GM21723 (cell line): ENCODE measurements around the gene MPZL3.
A peak's percentile ranks its signal among the peaks of the same experiment; 100 is the strongest.

Source experiments
- ATAC-seq: cut with Tn5 transposase; IDR thresholded peaks from one replicate; pipeline ENCODE4 v1.9.1; 2021; ENCODE audit warnings: mild to moderate bottlenecking, moderate library complexity; ENCODE audit not compliant: unreplicated experiment

The MPZL3 gene, protein sequence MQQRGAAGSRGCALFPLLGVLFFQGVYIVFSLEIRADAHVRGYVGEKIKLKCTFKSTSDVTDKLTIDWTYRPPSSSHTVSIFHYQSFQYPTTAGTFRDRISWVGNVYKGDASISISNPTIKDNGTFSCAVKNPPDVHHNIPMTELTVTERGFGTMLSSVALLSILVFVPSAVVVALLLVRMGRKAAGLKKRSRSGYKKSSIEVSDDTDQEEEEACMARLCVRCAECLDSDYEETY

DNA sequence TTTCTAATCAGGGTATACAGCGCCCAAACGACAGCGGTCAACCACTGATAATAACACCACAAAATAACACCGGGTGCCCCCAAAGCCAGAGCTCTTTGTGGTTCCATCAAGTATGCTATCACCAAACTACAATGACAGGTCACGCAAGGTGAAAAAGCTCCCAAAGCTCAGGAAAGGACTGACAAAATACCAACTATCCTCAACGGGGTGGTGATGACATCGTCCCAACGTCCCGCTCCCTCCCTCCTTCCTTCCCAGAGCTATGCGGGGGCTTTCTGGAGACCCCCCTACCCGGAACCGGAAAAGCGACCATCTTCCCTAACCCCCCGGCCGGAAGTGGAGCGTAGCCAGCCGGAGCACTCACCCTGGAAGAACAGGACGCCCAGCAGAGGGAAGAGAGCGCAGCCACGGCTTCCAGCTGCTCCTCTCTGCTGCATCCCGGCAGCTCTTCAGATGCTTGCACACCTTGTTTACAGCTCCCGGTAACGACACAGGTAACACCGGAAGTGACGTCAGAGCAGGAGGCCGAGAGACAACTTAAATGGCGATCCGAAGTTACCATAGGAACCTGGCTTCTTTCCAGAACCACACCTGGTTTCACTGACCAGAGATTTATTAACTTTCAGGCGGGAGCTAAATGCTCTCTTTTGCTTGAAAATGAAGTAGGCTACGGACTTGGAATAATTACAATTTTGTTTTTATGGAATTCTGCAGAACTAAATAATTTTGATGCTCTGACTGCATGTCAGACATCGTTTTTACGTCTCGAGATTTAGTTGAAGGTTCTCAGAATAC, at the start of gene MPZL3:
Gene MPZL3, minus strand, starts transcription at position 508 of the 795 bp plus-strand sequence. Its CDS starts 71 bp downstream, at position 437.
- peak; percentile 77 for ATAC-seq

DNA sequence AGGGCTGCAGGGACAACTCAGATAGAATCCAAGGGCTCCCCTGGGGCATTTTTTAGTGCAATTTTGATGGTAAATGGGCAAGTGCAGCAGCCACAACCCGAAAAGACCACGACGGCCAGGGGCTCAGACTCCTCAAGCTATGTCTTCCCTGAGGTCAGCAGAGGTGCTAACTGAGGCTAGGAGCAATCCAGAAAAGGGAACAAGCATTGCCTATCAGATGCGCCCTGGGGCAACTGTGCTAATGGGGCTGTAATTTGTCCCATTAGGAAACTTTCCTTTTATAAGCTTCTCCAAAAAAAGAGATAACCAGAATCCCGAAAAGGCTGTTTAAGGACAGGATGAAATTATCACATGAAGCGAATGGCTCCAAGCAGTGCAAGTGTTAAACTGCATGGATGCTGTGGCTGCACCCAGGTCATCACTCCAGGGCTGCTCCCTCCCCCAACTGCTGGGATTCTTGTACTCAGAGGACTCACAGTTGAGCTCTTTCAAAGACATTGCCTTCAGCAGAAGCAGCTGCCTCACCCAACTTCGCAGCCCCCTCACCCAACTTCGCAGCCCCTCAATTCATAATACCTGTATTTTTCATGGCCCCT, 49.5 kb upstream of the MPZL3 start:
- no peak for ATAC-seq

DNA sequence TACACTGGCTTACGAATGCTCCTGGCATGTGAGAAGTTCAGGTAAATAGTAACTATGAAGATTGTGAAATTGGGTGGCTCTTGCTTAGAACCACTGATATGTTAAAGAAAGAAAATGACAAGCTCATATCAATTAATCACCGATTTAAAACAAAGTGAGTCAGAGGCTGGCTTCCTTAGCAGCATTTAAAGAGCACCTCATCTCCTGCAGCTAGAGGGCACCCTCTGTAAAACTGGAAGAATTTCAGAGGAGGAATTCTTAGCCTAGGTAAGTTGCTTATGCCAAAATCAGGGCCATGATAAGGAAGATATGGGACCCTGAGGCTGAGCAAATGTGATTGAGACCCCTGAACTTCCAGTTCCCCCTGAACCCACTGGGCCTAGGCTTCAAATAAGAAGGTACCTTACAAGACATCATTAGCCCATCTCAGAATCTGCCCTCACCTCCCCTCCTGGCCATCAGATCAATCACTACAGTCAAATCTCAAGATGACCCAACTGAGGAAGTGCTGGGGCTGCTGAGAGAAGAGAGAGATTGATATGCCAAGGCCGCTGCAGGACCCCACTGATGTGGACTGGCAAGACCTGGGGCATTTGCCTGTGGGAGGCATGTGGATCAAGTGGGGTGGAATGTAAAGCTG, 43.8 kb upstream of the MPZL3 start:
- ATAC-seq, result no peak

DNA sequence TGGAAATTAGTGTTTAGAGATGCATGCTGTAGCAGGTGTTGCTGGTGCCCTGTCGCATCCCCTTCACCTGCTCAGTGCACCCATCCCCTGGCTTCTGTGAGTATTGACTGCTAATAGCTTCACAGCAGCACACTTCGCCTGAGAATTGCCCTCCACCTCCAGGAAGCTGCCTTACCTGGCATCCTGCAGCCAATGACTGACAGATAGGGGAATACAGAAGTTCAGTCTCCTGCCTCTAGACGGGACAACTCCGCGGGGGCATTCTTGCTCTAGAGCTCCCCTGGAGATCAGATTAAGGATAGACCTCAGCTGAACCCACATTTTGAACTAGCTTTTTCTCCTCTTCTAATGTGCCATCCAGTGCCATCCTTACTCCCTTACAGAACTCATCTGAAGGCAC, 43.0 kb upstream of the MPZL3 start:
- ATAC-seq, result no peak

DNA sequence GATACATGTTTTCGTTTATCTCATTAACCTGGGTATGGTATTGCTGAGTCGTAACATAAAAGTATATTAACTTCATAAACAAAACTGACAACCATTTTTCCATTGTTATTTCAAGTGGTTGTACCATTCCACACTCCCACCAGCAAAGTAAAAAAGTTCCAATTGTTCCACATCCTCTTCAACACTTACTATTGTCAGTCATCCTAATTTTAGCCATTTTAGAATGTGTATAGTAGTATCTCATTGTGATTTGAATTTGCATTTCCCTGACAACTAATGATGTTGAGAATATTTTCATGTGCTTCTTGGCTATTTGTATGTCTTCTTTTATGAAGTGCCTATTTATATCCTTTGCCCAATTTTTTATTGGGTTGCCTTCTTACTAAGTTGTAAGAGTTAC, 41.9 kb upstream of the MPZL3 start:
- no peak for ATAC-seq

DNA sequence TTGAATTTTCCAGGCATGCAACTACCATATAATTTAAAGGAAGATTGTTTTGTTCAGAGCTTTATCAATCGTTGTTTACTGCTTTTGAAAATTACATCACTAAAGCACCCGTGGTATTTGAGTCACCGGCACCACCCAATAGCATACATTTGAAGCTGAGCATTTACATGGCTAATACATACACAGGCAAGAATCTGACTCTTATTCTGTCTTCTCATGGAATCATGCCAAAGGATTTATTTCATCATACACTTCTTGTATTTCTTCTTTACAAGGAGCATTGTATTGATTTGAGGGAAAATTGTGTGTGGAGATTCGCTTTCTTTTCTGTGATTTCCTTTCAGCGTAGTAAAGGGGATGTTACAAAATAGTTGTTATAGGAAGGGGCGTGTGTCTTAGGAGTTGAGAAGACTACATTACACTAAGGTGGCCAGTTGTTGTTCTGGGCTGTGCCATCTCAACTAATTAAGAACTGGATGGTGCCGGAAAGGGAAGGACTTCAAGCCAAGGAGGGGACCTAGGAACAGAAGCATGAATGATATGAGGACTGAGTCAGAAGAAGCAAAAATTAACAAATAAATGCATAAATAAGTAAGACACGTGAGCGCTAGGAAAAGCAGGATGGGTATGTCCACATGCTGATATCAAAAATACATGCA, 39.4 kb upstream of the MPZL3 start:
- ATAC-seq, result no peak

DNA sequence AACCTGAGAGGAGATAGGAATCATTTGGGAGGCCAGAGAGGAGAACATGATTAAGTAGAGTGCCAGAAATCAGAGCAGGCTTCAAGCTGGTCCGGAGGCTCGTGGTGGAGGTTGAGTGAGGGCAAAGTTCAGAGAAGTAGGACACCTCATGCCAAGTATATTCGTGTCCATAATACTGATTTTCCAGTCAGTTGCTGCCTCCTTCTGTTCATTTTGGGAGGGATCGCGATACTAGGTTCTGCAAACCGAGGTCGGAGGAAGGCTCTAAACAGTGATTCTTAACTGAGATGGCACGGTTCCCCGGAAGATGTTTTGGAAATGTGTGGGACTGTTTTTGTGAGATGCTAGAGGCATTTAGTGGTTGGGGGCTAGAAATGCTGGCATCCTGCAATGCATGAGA, 38.8 kb upstream of the MPZL3 start:
- no peak for ATAC-seq

DNA sequence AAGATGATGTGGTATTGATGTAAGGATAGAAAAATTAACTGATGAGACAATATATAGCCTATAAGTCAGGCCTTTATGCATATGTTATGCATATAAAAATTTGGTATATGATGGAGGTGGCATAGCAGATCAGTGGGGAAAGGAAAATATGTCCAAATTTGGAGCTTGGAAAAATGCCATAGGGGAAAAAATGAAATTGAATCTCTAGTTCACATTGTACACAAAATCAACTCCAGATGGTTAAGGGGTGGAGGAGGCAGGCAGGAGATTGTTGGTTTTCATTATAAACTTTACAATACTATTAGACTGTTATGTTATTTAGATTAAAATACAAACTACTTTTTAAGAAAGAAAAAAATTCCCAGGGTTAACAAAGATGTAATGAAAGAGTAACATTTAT, 37.2 kb upstream of the MPZL3 start:
- ATAC-seq, result no peak

DNA sequence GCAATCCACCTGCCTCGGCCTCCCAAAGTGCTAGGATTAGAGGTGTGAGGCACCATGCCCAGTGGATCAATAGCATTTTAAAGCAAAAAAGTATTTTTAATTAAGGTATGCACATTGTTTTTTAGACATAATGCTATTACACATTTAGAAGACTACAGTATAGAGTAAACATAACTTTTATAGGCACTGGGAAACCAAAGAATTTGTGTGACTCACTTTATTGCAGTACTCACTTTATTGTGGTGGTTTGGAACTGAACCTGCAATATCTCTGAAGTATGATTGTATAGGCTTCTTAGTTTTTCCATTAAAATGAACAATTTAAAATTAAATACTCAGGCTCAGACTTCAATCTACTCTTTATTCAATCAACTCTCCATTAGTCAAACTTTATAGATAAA, 34.8 kb upstream of the MPZL3 start:
- ATAC-seq, result no peak

DNA sequence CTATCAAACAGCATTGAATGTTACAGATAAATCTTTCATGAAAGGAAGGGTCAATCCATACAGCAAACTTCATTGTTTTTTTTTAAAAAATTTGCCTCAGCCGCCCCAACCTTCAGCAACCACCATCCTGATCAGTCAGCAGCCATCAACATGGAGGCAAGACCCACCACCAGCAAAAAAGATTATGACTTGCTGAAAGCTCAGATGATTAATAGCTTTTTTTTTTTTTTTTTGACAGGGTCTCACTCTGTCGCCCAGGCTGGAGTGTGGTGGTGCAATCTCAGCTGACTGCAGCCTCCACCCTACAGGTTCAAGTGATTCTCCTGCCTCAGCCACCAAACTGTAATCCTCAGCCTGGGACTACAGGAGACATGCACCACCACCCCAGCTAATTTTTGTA, 34.4 kb upstream of the MPZL3 start:
- ATAC-seq, result no peak

DNA sequence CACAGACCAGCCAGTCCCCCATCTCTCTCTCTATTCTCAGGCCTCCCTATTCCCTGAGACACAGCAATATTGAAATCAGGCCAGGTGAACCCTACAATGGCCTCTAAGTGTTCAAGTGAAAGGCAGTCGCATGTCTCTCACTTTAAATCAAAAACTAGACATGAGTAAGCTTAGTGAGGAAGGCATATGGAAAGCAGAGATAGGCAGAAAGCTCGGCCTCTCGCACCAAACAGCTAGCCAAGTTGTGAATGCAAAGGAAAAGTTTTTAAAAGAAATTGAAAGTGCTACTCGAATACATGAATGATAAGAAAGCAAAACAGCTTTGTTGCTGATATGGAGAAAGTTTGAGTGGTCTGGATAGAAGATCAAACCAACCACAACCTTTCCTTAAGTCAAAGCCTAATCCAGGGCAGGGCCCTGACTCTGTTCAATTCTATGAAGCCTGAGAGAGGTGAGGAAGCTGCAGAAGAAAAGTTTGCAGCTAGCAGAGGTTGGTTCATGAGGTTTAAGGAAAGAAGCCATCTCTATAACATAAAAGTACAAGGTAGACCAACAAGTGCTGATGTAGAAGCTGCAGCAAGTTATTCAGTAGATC, 31.7 kb upstream of the MPZL3 start:
- no peak for ATAC-seq

DNA sequence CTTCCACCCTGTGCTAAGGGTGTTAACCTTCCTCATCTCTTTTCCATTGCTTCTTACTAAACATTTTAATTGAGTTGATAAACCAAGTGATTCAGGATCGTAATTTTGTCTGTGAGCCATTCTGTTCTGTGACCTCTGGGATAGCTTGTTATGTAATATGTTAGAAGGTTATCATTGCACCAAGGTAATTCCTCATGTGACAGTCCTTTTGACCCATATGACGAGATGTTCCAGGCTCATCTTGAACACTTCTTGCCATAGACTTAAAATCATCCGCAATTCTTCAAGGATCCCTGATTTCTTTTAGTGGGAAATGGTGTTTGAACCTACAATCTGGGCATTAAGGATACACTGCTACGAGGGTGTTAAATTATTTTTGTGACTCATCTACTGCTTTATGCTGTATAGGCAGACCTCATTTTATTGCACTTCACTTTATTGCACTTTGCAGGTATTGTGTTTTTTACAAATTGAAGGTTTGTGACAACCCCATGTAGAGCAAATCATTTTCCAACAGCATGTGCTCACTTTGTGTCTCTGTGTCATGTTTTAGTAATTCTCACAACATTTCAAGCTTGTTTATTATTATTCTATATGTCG, 31.0 kb upstream of the MPZL3 start:
- ATAC-seq, result no peak

DNA sequence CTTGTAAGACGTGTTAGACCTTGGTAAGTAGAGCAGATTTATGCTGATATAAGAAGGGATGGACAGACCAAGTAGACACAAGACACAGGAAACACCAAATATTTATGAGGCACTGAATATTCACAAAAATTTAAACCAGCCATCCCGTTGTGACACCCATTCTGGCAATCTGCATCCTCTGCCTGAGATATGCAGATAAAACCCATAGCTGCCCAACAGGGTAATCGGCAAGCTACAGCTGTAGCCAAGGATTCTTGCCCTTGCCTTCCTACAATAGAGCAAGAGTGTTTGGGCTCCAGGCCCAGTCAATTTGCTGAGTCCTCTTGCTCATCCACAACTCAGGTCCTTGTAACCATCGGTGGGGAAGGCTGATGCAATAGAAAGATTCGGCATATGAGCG, 30.4 kb upstream of the MPZL3 start:
- ATAC-seq, result no peak

DNA sequence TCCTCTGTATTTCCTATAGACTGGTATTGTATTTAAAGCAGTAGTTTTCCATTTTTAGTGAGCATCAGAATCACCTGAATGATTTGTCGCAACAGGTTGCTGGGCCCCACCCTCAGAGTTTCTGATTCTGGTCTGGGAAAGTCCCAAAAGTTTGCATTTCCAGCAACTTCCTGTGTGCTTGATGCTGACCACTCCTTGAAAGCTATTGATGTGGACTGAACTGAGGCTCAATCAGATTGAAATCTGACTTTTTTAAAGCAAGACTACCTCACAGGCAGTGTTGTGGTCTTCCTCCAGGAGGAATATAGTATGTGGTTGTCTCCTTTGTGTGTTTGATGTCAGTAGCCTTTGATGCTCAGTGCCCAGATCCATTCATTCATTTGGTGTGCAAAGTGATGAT, 29.1 kb upstream of the MPZL3 start:
- no peak for ATAC-seq

DNA sequence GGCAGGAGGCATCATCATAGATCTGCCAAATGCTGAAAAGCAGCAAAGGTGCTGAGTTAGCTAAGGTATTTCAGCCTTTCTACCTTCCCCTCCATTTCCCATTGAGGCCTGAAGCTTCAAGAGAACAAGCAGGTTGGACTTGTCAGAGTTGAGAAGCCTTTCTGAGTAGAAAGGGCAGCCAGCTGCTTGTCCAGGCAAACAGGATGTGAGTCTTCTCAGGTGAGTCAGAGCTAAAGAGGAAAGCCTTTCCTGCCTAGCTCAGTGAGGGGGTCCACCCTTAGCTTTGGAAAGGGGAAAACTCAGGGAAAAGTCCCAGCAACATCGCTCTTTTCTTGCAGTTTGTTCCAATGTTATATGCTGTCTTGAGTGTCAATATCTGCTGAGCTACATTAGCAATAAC, 25.1 kb upstream of the MPZL3 start:
- no peak for ATAC-seq

DNA sequence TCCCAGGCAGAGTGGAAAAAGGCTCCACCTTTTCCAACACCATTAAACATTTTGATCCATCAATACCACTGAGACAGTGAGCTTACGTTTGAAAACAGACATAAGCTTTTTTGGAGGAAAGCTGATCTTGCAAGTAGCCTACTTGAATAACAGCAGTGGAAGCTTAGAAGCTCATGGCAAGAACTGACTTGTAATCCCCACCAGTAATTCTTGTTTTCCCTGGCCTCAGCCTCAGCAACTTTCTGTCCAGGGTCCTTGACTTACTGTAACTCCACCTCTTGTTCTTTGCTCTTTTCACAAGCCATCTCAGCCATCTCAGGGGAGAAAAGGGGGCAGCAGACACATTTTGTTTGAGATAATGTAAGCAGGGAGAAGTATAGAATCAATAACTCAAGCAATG, 24.3 kb upstream of the MPZL3 start:
- ATAC-seq, result no peak

DNA sequence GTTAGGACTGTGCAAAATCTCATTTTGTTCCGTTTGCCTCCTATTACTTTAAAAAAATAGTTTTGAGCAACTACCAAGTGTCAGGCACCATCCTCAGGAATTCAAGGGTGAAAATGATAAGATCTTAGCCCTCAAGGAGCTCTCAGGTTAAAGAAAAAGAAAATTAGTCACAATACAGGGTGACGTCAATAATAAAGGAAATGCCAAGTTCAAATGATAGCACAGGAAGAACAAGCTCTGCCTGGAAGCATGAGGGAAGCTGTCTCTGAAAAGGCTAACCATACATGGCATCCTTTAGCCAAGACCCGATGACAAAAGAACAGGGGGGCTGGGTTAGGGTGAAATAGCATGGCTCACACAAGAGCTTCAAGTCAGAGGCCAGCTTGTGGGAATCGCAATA, 23.0 kb upstream of the MPZL3 start:
- no peak for ATAC-seq

DNA sequence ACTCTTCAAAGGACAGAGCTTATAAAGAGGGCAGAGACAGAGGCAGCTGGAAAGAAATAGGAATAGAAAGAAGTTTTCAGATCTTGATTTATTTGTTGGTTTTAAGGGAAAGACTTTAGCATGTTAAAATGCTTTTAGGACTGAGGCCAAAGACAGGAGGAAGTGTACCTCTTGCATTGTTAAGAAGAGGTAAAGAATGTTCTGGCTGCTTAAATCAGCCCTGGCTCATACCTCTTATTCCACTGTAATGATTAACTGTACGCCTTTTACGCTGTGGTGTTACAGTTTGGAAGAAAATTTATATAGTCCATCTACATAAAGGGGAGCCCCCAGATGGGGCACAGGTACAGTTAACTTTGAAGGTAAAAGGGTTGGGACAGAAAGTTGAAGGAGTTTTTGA, 22.0 kb upstream of the MPZL3 start:
- ATAC-seq, result no peak

DNA sequence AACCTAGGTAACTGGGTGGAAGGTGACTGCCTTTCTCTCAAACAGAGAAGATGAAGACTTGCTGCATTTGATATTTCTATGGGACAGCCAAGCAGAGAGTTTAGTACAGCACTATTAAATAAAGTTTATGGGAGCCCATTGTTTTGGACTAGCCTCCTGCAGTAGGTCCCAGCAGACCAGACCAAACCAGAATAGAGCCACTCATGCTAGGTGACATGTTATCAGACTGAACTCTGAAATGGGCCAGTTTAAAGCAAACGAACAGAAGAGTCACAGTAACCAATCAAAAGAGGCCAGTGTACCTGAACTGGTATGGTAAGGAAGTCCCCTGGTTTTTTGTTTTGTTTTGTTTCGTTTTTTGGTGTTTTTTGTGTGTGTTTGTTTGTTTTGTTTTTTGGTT, 19.8 kb upstream of the MPZL3 start:
- ATAC-seq, result no peak

DNA sequence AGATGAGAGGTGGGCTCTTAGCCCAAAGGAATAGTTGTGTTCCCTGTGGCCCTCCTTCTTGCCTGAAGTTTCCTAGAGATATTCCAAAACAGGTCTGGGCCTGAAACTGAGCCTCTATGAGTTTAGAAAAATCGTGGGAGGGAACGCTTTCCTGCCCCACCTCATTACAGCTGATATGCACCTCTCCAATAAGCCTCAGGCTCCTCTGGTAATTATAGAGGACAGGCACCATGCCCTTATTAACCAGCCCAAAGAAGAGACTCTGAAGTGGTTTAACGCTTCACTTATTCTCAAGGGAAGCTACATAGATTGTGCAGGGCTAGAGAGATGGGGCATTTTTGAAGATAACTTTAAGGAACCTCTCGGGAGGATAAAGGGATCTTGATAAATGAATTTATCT, 15.3 kb upstream of the MPZL3 start:
- no peak for ATAC-seq

DNA sequence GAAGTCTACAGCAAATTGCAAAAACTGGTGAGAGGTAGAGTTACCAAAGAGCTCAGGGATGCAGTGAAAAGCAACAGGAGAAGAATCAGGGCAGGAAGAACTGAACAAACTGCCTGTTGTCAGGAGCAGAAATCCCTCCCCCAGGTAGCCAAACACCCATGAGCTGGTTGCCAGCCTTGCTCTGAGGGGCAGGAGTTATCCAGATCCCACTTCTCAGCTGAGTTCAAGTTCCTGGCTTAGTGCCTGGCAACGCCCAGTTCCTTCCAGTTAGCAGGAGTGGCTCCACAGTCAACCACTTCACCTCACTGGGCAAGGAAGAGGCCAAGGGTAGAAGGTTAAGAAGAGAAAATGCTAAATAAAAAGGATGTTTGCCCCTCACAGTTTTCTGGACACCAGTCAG, 13.8 kb upstream of the MPZL3 start:
- no peak for ATAC-seq
